NT2/D1 (cell line): ENCODE data around the gene KRTAP2-3.
"Not testable (repeated sequence)": the region's sequence is repeated elsewhere in the genome, so short reads cannot be mapped to it uniquely, and the experiment has no call there.

Source experiments
- DNase-seq: peaks from one replicate; pipeline ENCODE4 v3.0.0-alpha.2; 2011; ENCODE audit warnings: low read depth, low spot score
- H3K27me3 ChIP-seq: 2 replicates; pipeline ENCODE4 v1.6.0; 2011; ENCODE audit warnings: mild to moderate bottlenecking; ENCODE audit not compliant: insufficient read length, insufficient read depth
- H3K36me3 ChIP-seq: 2 replicates; pipeline ENCODE4 v1.6.1; 2011; ENCODE audit warnings: mild to moderate bottlenecking, low read length, mixed read lengths; ENCODE audit not compliant: insufficient read depth, insufficient read length
- H3K4me1 ChIP-seq: 2 replicates; pipeline ENCODE4 v1.5.1; 2011; ENCODE audit not compliant: insufficient read depth, insufficient read length
- H3K4me3 ChIP-seq: 2 replicates; pipeline ENCODE4 v1.5.1; 2011; ENCODE audit warnings: low read depth; ENCODE audit not compliant: insufficient read length
- H3K9ac ChIP-seq: 2 replicates; pipeline ENCODE4 v1.6.0; 2011; ENCODE audit warnings: low read depth; ENCODE audit not compliant: insufficient read length
- H3K9me3 ChIP-seq: 2 replicates; pipeline ENCODE4 v1.5.1; 2011; ENCODE audit warnings: mild to moderate bottlenecking, low read length; ENCODE audit not compliant: insufficient read depth
- SUZ12 ChIP-seq: IDR thresholded peaks from 2 replicates; pipeline ENCODE4 v1.6.1; 2011; ENCODE audit not compliant: insufficient read length, insufficient read depth; ENCODE audit errors: extremely low read depth
- YY1 ChIP-seq: IDR thresholded peaks from 2 replicates; pipeline ENCODE4 v1.6.1; 2011; ENCODE audit not compliant: insufficient read length, insufficient read depth
- ZNF274 ChIP-seq: IDR thresholded peaks from 2 replicates; pipeline ENCODE4 v1.6.1; 2011; ENCODE audit warnings: mild to moderate bottlenecking, low read depth, low read length

The KRTAP2-3 gene

GRCh38 chr17:41037853-41038350, 22.0 kb downstream of the KRTAP2-3 start:
- no peak for DNase-seq
- Histone ChIP-seq H3K36me3 (no peaks in the 10 kb centered on the region), H3K27me3 (no peaks in the 10 kb centered on the region), H3K4me3 (no peak overlapping the region), H3K9ac (no peak overlapping the region), H3K4me1 (no peaks in the 10 kb centered on the region), H3K9me3 (peaks cover 2% of the 10 kb centered on the region)
- TF ChIP-seq ZNF274 (no peak), SUZ12 (no peak), YY1 (no peak)

GRCh38 chr17:41034346-41034935, 25.5 kb downstream of the KRTAP2-3 start, which contains the start of gene KRTAP1-3:
KRTAP1-3 (minus strand) TSS chr17:41034874; CDS start chr17:41034821, 53 bp downstream.
- H3K36me3 ChIP-seq, H3K4me3 ChIP-seq, H3K9me3 ChIP-seq, H3K27me3 ChIP-seq, DNase-seq, H3K4me1 ChIP-seq, H3K9ac ChIP-seq: not testable (repeated sequence)

- no peaks in the 10 kb centered on the region for H3K36me3 ChIP-seq
- TF ChIP-seq SUZ12 (no peak), ZNF274 (no peak), YY1 (no peak)
- H3K9me3 ChIP-seq: no peaks in the 10 kb centered on the region
- no peaks in the 10 kb centered on the region for H3K4me1 ChIP-seq
- H3K27me3 ChIP-seq: no peaks in the 10 kb centered on the region
- DNase-seq: no peak
- H3K9ac ChIP-seq: no peak within 1 kb of the TSS
- H3K4me3 ChIP-seq: no peak within 1 kb of the TSS
These were observed 30.2 kb downstream of the KRTAP2-3 start, which contains the start of gene KRTAP1-4 for GRCh38 chr17:41029633-41030245. KRTAP1-4 (minus strand) TSS chr17:41030195; CDS start chr17:41030078, 117 bp downstream.

- Histone ChIP-seq H3K9ac (no peak within 1 kb of the TSS), H3K27me3 (no peaks in the 10 kb centered on the region), H3K36me3 (no peaks in the 10 kb centered on the region), H3K9me3 (no peaks in the 10 kb centered on the region), H3K4me3 (no peak within 1 kb of the TSS), H3K4me1 (no peaks in the 10 kb centered on the region)
- TF ChIP-seq SUZ12 (no peak), ZNF274 (no peak), YY1 (no peak)
- DNase-seq: no peak
These were observed 33.0 kb downstream of the KRTAP2-3 start, which contains the start of gene KRTAP1-5 for GRCh38 chr17:41026715-41027471. KRTAP1-5 (minus strand) TSS chr17:41027208; CDS start chr17:41027155, 53 bp downstream.

GRCh38 chr17:41024697-41025096, 35.2 kb downstream of the KRTAP2-3 start:
- no peaks in the 10 kb centered on the region for H3K27me3 ChIP-seq
- H3K4me3 ChIP-seq: no peak overlapping the region
- TF ChIP-seq YY1: no peak
- no peak overlapping the region for H3K9ac ChIP-seq
- H3K36me3 ChIP-seq: no peaks in the 10 kb centered on the region
- H3K4me1 ChIP-seq: no peaks in the 10 kb centered on the region
- no peak for DNase-seq
- H3K9me3 ChIP-seq: no peaks in the 10 kb centered on the region

- Histone ChIP-seq H3K9me3 (no peaks in the 10 kb centered on the region), H3K27me3 (no peaks in the 10 kb centered on the region), H3K9ac (no peak overlapping the region), H3K36me3 (no peaks in the 10 kb centered on the region), H3K4me1 (no peaks in the 10 kb centered on the region), H3K4me3 (no peak overlapping the region)
- DNase-seq: no peak
- TF ChIP-seq ZNF274: no peak
- TF ChIP-seq SUZ12: no peak
- TF ChIP-seq YY1: no peak
These were observed 39.6 kb downstream of the KRTAP2-3 start for GRCh38 chr17:41020336-41020735.

GRCh38 chr17:41019415-41019814, 40.5 kb downstream of the KRTAP2-3 start:
- Histone ChIP-seq H3K9ac (no peak overlapping the region), H3K4me3 (no peak overlapping the region), H3K36me3 (no peaks in the 10 kb centered on the region), H3K27me3 (no peaks in the 10 kb centered on the region), H3K4me1 (no peaks in the 10 kb centered on the region), H3K9me3 (no peaks in the 10 kb centered on the region)
- DNase-seq: no peak
- TF ChIP-seq ZNF274 (no peak), YY1 (no peak), SUZ12 (no peak)
